Gastrocnemius medialis (tissue), 4 donors: ENCODE data around the gene PRSS16. TPM values are rescaled to one million over a fixed set of nuclear protein-coding genes. Genes with fewer than 3 reads are reported as not detected.

Source experiments
- ATAC-seq, 2 donors: fragments of 150-250 bp; one replicate each; pipeline ENCODE4 v1.9.1; 2016
- DNase-seq, 2 donors: peaks; one replicate each; pipeline ENCODE4 v3.0.0-alpha.2; 2019
- H3K27ac ChIP-seq, 4 donors: fragments of 200-600 bp; sonication (generic); 1 replicate in 1 of 4; 2 replicates in 3 of 4; pipeline ENCODE4 v1.5.1; 2016 to 2018; ENCODE audit warnings: mild to moderate bottlenecking in 2 of 4, moderate library complexity in 1 of 4
- H3K27me3 ChIP-seq, 3 donors: fragments of 200-600 bp; sonication (generic) in 2 of 3; 1 replicate in 1 of 3; 2 replicates in 2 of 3; pipeline versions ENCODE4 v1.5.1 to v1.6.0; 2016 to 2019; ENCODE audit warnings: mild to moderate bottlenecking in 1 of 3, moderate library complexity in 1 of 3
- H3K36me3 ChIP-seq, 2 donors: fragments of 200-600 bp; sonication (generic) in 1 of 2; one replicate each; pipeline ENCODE4 v1.5.1; 2017 to 2018
- H3K4me1 ChIP-seq, 2 donors: fragments of 200-600 bp; sonication (generic) in 1 of 2; one replicate each; pipeline ENCODE4 v1.5.1; 2016 to 2017; ENCODE audit warnings: mild to moderate bottlenecking in 2 of 2
- H3K4me3 ChIP-seq, 4 donors: fragments of 200-600 bp; sonication (generic) in 3 of 4; 1 replicate in 1 of 4; 2 replicates in 3 of 4; pipeline ENCODE4 v1.5.1; 2016 to 2019; ENCODE audit warnings: mild to moderate bottlenecking in 2 of 4
- H3K9me3 ChIP-seq, 3 donors: fragments of 200-600 bp; sonication (generic) in 2 of 3; 1 replicate in 1 of 3; 2 replicates in 2 of 3; pipeline ENCODE4 v1.5.1; 2016 to 2019
- POLR2A ChIP-seq, 2 donors: fragments of 450-650 bp; IDR thresholded peaks; one replicate each; pipeline ENCODE4 v1.6.1; 2017; ENCODE audit warnings: antibody characterized with exemption in 2 of 2, mild to moderate bottlenecking in 2 of 2, moderate library complexity in 2 of 2
- in situ Hi-C, 4 donors: fragments of 200-750 bp; cut with MboI; loops; one replicate each; pipeline versions ENCODE4 v1.15.0 to v1.8.0; 2017; ENCODE audit warnings: low sequenced_read_pairs in 4 of 4
- intact Hi-C: fragments of 100-400 bp; cut with DNase I; formaldehyde crosslinking; loops from one replicate; pipeline ENCODE4 v1.15.1; 2023; ENCODE audit warnings: low total_unique reads
- total RNA-seq, 4 donors: library from RNA; depleted of rRNA; stranded (reverse); fragments of >200 nt; gene quantifications; one replicate each; pipeline versions ENCODE4 v1.1.0 to v1.2.3, GENCODE V29; 2016
- TF ChIP-seq, protein P1 (sequence below), 5 experiments: fragments of 450-650 bp in 3 of 5; fragments of 200-600 bp in 2 of 5; sonication (generic) in 2 of 5; IDR thresholded peaks in 4 of 5; conservative IDR thresholded peaks in 1 of 5; 1 replicate in 4 of 5; 2 replicates in 1 of 5; pipeline ENCODE4 v1.5.1; 2016 to 2019; ENCODE audit warnings: antibody characterized with exemption in 5 of 5, mild to moderate bottlenecking in 3 of 5, moderate library complexity in 3 of 5

PRSS16 gene
- total RNA-seq, 4 donors from 2014 or later = not detected

DNA sequence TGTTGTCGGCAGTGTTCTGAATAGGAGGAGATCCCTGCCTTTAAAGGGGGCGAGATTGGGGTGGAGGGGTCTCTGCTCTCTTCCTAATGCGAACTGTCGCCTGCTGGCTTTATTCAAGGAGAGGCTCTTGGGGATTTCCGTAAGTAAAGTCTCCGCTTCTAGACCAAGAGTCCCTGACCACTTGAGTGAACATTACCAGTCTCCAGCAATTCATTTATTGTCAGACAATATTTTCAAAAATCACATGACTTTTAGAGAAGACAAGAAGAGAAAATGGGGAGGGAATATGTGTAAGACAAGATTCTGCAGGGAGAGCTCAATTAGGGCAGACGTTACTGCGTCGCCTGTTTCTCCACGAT is 43.3 kb downstream of the PRSS16 start:
- no peak overlapping the region for H3K4me3 ChIP-seq
- H3K4me1 ChIP-seq = no peaks in the 10 kb centered on the region
- in situ Hi-C loops = no loop called here
- ATAC-seq (no peak), DNase-seq (no peak)
- H3K27me3 ChIP-seq = peaks cover 80 to 98% (median 89%) of the 10 kb centered on the region in 3 donors
- no peak overlapping the region for H3K27ac ChIP-seq
- H3K9me3 ChIP-seq = peaks cover 0 to 5% (median 0%) of the 10 kb centered on the region in 3 donors
- TF ChIP-seq, protein P1, sequence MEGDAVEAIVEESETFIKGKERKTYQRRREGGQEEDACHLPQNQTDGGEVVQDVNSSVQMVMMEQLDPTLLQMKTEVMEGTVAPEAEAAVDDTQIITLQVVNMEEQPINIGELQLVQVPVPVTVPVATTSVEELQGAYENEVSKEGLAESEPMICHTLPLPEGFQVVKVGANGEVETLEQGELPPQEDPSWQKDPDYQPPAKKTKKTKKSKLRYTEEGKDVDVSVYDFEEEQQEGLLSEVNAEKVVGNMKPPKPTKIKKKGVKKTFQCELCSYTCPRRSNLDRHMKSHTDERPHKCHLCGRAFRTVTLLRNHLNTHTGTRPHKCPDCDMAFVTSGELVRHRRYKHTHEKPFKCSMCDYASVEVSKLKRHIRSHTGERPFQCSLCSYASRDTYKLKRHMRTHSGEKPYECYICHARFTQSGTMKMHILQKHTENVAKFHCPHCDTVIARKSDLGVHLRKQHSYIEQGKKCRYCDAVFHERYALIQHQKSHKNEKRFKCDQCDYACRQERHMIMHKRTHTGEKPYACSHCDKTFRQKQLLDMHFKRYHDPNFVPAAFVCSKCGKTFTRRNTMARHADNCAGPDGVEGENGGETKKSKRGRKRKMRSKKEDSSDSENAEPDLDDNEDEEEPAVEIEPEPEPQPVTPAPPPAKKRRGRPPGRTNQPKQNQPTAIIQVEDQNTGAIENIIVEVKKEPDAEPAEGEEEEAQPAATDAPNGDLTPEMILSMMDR (IDR thresholded peaks at IDR 0.05 in 4 of 5, conservative IDR thresholded peaks at IDR 0.05 in 1 of 5) = no peak
- TF ChIP-seq POLR2A (IDR thresholded peaks at IDR 0.05) = no peak
- intact Hi-C loops = no loop called here
- H3K36me3 ChIP-seq = no peaks in the 10 kb centered on the region

DNA sequence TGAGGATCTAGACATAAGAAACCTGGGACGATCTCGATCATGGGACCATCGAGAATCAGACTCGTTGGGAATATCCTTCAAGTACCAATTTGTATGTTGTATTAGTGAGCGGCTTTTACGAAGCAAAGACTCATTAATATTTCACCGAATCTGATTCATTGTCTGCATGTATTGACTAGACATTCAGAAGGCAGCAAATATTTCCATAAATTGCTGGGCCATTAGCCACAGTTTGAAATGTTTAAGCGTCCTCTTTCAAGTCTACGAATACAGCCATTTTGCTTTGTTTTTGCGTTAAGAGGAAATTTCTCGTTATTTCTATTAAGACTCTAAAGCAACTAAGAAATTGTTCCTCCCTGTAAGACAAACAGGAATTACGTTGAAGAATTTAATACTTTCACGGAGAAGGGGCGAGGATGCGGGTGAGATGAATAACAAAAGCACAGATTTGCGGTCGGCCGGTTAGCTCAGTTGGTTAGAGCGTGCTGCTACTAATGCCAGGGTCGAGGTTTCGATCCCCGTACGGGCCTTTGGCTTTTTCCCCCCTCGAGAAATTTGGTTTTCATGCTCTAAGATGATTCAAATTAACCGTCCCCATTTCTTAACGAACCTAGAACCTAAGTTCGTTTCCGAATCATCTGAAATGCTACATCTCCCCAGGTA is 46.1 kb downstream of the PRSS16 start:
- H3K4me1 ChIP-seq = no peaks in the 10 kb centered on the region
- peaks cover 0 to 5% (median 0%) of the 10 kb centered on the region in 3 donors for H3K9me3 ChIP-seq
- DNase-seq = no peak
- peaks cover 80 to 95% (median 88%) of the 10 kb centered on the region in 3 donors for H3K27me3 ChIP-seq
- TF ChIP-seq, protein P1 (IDR thresholded peaks at IDR 0.05 in 4 of 5, conservative IDR thresholded peaks at IDR 0.05 in 1 of 5) = no peak
- TF ChIP-seq POLR2A (IDR thresholded peaks at IDR 0.05) = no peak
- intact Hi-C loops = no loop called here
- ATAC-seq = no peak
- no peaks in the 10 kb centered on the region for H3K36me3 ChIP-seq
- in situ Hi-C loops = no loop called here
- H3K4me3 ChIP-seq = no peak overlapping the region
- no peak overlapping the region for H3K27ac ChIP-seq

DNA sequence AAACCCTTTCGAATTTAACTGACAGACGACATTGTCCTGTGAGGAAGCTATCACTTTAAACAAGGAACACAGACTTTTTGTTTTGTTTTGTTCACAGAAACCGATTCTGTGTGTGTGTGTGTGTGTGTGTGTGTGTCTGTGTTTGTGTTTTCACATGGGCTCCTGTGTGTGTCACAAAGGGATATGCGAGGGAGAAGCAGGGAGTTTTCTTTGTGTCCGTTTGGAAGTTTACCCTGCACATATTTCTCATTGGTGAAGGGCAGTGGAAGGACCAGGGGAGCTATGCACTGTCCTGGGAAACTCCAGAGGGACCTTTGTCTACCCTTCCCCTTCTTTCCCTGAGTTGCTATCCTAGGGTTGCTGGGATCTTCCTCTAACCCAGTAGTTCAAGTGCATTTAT is 46.9 kb downstream of the PRSS16 start:
- H3K27me3 ChIP-seq = peaks cover 72 to 96% (median 84%) of the 10 kb centered on the region in 3 donors
- TF ChIP-seq, protein P1 (IDR thresholded peaks at IDR 0.05 in 4 of 5, conservative IDR thresholded peaks at IDR 0.05 in 1 of 5) = no peak
- no peaks in the 10 kb centered on the region for H3K36me3 ChIP-seq
- DNase-seq (no peak), ATAC-seq (no peak)
- in situ Hi-C loops = no loop called here
- peaks cover 0 to 5% (median 0%) of the 10 kb centered on the region in 3 donors for H3K9me3 ChIP-seq
- no peaks in the 10 kb centered on the region for H3K4me1 ChIP-seq
- H3K27ac ChIP-seq = no peak overlapping the region
- H3K4me3 ChIP-seq = no peak overlapping the region
- intact Hi-C loops = no loop called here

DNA sequence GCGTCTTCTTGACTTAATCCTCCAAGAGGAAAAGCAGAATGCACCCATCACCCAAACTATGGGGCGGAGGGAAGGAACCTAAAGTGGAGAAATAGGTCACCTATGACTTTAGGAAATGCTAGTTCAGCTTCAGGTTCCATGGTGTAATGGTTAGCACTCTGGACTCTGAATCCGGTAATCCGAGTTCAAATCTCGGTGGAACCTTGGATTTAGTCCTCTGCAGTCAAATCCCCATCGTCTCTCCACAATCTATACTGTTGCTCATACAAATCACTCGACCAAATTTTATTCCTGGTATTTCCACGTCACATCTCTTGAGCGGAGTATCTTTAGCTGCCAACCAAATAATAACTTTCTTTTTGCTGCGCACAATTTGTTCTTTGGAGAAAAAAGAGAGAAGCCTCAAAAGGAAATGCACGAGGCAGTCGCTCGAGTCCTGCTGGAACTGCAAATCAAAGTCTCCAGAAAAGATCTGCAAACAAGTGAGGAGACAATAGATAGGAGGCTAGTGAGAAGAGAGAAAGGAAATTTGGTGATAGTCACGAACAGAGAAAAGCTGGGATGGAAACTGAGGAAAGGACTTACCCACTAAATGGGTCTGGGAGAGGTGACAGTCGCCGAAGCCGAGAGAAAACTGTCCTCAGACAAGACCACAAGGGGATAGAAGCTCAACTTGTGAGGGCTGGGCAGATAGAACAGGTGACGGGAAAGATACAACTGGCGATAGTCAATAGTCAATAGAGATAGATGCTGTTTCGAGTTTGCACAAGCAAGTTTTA is 48.0 kb downstream of the PRSS16 start:
- ATAC-seq (no peak), DNase-seq (no peak)
- Histone ChIP-seq H3K4me1 (no peaks in the 10 kb centered on the region), H3K9me3 (peaks cover 0 to 5% (median 0%) of the 10 kb centered on the region in 3 donors), H3K4me3 (no peak overlapping the region), H3K36me3 (no peaks in the 10 kb centered on the region), H3K27ac (no peak overlapping the region), H3K27me3 (peaks cover 65 to 92% (median 74%) of the 10 kb centered on the region in 3 donors)
- in situ Hi-C loops (no loop called here), intact Hi-C loops (no loop called here)
- TF ChIP-seq POLR2A (IDR thresholded peaks at IDR 0.05) = no peak
- TF ChIP-seq, protein P1 (IDR thresholded peaks at IDR 0.05 in 4 of 5, conservative IDR thresholded peaks at IDR 0.05 in 1 of 5) = no peak
